HG03108 (cell line): ENCODE results near the gene SCYGR8.
"Not testable (repeated sequence)": the region's sequence is repeated elsewhere in the genome, so short reads cannot be mapped to it uniquely, and the experiment has no call there.

ENCODE experiments used
- ATAC-seq: cut with Tn5 transposase; IDR thresholded peaks from one replicate; pipeline ENCODE4 v1.9.1; 2021; ENCODE audit warnings: moderate library complexity; ENCODE audit not compliant: unreplicated experiment

Gene SCYGR8, protein sequence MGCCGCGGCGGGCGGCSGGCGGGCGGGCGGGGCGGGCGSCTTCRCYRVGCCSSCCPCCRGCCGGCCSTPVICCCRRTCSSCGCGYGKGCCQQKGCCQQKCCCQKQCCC

GRCh38 chr2:227745594-227745993 lies at the start of gene SCYGR8:
TSS of gene SCYGR8 (plus strand) at chr2:227745894. CDS start at chr2:227745894, 0 bp downstream.
- no peak for ATAC-seq

- no peak for ATAC-seq
Measured at GRCh38 chr2:227696990-227697679, 48.6 kb upstream of the SCYGR8 start.

DNA sequence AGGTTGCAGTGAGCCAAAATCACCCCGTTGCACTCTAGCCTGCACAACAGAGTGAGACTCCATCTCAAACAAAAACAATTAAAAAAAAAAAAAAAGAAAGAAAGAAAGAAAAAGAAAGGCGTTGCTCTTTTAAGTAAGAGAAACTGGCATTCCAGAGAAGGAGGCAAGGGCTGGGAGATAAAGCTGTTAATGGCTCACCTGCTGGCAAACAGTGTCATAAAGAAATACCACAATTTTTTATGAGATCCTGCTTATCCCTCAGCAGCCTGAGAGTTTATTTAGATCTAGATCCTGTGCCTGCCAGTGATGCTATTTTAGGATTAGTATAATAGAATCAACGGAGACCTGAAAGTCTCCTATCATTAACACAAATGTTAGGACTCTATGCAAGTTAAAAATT lies 44.1 kb upstream of the SCYGR8 start:
- ATAC-seq: no peak

- ATAC-seq: no peak
Measured at GRCh38 chr2:227703280-227703732, 42.4 kb upstream of the SCYGR8 start.

DNA sequence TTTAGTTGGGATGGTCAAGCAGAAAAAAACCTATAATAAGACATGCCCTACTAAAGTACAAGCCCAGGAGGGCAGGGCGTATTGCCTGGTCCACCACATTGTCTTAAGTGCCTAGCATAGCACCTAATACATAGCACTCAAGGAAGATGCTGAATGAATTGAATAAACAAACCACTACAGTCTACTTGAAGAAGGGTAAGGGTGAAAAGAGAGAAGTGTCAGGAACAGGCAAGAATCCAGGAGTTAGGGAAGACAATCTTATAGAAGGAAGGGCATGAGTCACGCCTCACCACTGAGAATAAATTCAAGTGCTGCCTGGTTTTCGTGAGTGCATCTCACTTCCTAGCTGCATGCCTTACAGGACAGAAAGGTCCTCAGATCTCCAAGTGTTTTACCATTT lies 41.7 kb upstream of the SCYGR8 start:
- ATAC-seq: no peak

DNA sequence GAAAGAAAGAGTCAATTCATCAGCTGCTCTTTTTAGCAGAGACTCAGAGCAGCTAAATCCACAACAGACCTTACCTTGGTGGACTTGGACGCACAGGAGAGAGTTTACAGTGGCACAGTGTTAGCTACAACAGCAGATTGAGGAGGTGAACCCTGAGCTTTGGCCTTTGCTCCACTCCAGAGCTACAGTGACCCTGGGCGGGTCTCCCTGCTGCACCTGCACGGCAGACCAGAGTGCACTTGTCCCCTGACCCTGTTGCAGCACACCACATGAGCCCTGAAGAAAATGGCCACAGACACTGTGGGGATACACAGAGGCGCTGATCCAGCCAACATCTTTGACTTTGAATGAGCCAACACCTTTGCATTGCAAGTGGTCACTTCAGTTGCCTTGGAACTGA lies 38.8 kb upstream of the SCYGR8 start:
- no peak for ATAC-seq

DNA sequence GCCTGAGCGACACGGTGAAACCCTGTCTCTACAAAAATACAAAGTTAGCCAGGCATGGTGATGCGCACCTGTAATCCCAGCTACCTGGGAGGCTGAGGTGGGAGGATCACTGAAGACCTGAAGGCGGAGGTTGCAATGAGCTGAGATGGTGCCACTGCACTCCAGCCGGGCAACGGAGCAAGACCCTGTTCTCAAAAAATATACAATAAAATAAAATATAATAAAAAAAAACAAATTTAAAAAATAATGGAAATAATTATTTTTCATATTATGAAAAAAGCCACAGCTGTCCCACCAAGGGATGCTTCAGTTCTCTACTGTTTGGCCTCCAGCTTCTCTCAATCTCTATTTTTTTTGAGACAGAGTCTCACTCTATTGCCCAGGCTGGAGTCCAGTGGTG lies 38.3 kb upstream of the SCYGR8 start:
- no peak for ATAC-seq

DNA sequence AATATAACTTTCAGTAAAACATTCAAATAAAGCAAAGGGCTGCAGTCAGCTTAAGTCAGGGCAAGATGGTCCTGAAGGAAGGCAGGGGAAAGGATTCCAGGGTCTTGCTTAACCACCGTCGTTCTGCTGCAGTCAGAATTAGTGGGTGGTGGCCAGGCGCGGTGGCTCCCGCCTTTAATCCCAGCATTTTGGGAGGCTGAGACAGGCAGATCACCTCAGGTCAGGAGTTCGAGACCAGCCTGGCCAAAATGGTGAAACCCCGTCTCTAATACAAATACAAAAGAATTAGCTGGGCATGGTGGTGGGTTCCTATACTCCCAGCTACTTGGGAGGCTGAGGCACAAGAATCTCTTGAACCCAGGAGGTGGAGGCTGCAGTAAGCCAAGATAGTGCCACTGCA lies 34.7 kb upstream of the SCYGR8 start:
- ATAC-seq: no peak

- ATAC-seq: no peak
Measured at GRCh38 chr2:227713291-227713690, 32.4 kb upstream of the SCYGR8 start.

DNA sequence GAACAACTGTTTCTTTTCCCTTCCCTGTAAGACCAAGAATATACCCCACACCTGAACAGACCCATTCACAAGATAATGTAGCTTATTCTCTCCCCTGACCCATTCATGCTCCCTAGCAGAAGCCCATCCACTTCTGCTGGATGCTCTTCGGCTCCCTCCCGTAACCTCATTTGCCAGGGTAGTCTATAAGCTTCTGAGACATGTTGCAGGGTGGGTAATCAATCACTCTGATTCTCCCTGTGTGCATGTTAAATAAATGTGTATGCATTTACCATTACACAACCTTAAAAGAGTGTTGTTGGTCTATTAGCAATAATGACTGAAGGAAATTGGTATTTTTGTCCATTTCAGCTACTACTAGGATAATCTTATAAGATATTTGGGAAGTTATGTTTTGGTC lies 29.2 kb upstream of the SCYGR8 start:
- ATAC-seq: no peak

GRCh38 chr2:227717687-227718567 lies 27.8 kb upstream of the SCYGR8 start, which contains the start of gene SLC19A3:
TSS of gene SLC19A3 (minus strand) at chr2:227718028. CDS start at chr2:227702318, 15,710 bp downstream.
- ATAC-seq: no peak

DNA sequence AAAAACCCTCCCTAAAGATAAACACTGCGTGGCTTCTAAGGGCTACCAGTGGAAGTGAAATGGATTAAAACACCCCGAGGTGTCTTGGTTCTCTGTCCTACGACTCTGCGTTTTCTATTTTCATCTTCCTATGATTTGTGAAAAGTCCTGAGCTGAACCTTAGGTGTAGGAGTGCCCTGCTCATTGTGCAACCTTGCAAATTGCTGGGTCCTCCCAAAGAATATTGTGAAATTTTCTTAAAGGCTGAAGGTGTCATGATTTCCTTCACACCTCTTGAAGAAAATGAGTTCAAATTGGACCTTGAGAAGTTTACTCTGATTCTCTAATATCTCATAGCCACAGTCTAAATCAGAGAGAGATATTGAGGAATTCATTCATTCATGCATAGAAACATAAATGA lies 26.1 kb upstream of the SCYGR8 start:
- ATAC-seq: no peak

GRCh38 chr2:227720680-227721079 lies 25.0 kb upstream of the SCYGR8 start:
- no peak for ATAC-seq

GRCh38 chr2:227722821-227723220 lies 22.9 kb upstream of the SCYGR8 start:
- not testable (repeated sequence) for ATAC-seq

- no peak for ATAC-seq
Measured at GRCh38 chr2:227724394-227725039, 21.2 kb upstream of the SCYGR8 start, which contains the start of gene SCYGR6. TSS of gene SCYGR6 (minus strand) at chr2:227724757. CDS start at chr2:227724757, 0 bp downstream.

- ATAC-seq: no peak
Measured at GRCh38 chr2:227728035-227728434, 17.7 kb upstream of the SCYGR8 start, which contains the start of gene SCYGR7. TSS of gene SCYGR7 (plus strand) at chr2:227728335. CDS start at chr2:227728335, 0 bp downstream.

- ATAC-seq: no peak
Measured at GRCh38 chr2:227739351-227739750, 6.3 kb upstream of the SCYGR8 start.

DNA sequence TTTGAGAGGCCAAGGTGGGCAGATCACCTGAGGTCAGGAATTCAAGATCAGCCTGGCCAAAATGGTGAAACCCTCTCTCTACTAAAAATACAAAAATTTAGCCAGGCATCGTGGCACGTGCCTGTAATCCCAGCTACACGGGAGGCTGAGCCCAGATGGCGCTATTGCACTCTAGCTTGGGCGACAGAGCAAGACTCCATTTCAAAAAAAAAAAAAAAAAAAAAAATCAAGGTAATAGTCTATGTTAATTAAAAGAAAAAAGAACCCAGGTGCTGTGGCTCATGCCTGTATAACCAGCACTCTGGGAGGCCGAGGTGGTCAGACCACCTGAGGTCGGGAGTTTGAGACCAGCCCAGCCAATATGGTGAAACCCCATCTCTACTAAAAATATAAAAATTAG lies 5.0 kb upstream of the SCYGR8 start:
- ATAC-seq: not testable (repeated sequence)

DNA sequence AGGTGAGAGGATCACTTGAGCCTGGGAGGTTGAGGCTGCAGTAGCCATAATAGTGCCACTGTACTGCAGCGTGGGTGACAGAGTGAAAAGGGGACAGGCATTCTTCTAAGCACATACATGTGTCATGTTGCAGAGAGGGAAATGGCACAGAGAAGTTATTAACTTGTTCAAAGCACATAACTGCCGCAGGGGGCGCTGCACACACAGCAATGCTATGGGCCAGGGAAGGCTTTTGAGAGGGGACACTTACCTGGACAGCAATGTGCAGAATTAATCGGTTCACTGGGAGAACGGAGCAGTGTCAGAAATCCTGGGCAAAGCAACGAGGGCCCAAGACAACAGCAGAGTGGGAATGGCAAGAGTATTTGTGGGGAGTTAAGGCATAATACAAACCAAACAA lies 2.4 kb downstream of the SCYGR8 start:
- ATAC-seq: no peak

DNA sequence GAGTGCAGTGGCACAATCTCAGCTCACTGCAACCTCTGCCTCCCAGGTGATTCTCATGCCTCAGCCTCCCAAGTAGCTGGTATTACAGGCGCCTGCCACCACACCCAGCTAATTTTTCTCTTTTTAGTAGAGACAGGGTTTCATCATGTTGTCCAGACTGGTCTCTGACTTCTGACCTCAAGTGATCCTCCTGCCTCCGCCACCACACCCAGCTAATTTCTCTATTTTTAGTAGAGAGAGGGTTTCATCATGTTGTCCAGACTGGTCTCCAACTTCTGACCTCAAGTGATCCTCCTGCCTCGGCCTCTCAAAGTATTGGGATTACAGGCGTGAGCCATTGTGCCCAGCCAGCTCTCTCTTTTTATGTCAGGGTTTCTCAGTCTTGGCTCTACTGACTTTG lies 10.6 kb downstream of the SCYGR8 start:
- not testable (repeated sequence) for ATAC-seq
